Fibroblast of villous mesenchyme (primary cell): ENCODE data around the gene MACROD1. TPM values are rescaled to one million over a fixed set of nuclear protein-coding genes. Genes with fewer than 3 reads are reported as not detected.

Experiments used
- DNase-seq: peaks from one replicate; pipeline ENCODE4 v3.0.0-alpha.2; 2010; ENCODE audit warnings: low read depth
- H3K4me3 ChIP-seq: 2 replicates; pipeline ENCODE4 v1.5.1; 2011; ENCODE audit warnings: low read depth, mild to moderate bottlenecking, low read length
- CTCF ChIP-seq: IDR thresholded peaks from 2 replicates; pipeline ENCODE4 v1.5.1; 2012; ENCODE audit warnings: low read depth, mild to moderate bottlenecking, low read length; ENCODE audit not compliant: insufficient read depth
- total RNA-seq: library from RNA; depleted of rRNA; stranded (reverse); fragments of >200 nt; gene quantifications from 2 replicates; pipeline ENCODE4 v1.2.3, GENCODE V29; 2012

The MACROD1 gene
- total RNA-seq, 1 donor = 8.6 TPM

GRCh38 chr11:64009710-64010109 lies 156.2 kb downstream of the MACROD1 start:
- H3K4me3 ChIP-seq = no peak overlapping the region

DNA sequence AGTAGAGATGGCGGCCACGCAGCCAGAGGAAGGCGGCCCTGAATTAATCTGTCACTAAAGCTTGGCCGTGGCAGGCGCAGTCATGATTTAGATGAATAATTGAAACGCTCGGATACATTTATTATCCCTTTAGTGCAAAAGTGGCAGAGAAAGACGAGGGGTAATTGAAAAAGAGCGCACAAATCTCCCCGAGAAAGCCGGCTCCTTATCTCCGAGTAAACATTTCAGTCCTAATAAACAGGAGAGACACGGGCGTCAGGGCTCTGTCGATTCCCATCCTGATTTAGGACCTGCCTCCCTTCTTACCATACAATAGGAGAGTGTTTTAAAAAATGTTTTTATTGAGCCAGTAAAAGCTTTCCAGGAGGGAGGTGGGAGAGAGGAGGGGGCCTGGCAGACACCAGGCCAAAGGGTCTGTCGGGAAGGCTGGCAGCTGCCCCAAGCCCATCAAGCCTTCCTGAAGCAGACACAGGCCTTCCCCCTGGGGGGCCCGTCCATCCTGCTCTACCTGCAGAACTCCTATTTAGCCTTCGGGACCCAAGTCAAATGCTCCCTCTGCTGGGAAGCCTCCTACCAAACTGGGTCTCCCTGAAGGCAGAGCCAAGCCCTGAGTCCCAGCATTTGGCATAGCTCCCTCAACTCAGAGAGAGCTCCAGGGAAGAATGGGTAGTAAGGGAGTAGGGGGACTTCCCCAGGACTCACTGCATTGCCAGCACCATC lies 156.8 kb downstream of the MACROD1 start:
- DNase-seq = no peak
- H3K4me3 ChIP-seq = no peak overlapping the region
- no peak for TF ChIP-seq CTCF

More at GRCh38 chr11:64009710-64010109, 156.2 kb downstream of the MACROD1 start:
- DNase-seq = no peak
- TF ChIP-seq CTCF = no peak

DNA sequence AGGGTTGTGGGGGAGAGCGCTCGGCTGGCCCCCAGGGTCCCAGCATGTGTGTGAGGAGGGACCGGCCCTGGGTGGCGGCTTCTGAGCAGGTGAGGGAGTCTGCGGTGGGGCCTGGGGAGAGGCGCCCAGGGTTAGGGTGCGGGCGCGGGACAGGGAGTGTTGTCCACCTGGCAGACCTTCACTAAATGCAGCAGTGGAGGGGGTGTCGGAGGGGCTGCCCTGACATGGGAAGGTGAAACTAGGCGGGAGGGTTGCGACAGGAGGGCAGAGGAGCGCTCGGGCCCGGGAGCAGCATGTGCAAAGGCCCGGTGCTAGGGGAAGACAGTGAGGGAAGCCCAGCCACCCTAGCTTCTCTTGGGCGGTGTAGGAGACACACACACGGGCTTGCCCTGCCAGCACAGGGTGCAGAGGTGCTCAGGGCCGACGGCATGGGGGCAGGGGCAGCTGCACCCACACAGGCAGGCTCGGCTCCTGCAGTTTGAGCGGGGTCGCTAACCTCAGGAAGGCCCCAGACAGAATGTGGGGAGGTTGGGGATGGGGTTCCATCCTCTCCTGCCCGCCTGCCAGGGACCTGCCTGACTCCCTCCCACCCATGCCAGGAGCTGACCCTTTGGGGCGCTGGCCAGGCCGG lies 157.5 kb downstream of the MACROD1 start:
- TF ChIP-seq CTCF = no peak
- peak overlapping the region; percentile 40 for H3K4me3 ChIP-seq

GRCh38 chr11:64007629-64008282 lies 158.2 kb downstream of the MACROD1 start:
- peak; percentile 65 for DNase-seq
- TF ChIP-seq CTCF = peak; percentile 42
- peak overlapping the region; percentile 40 for H3K4me3 ChIP-seq

More for the DNA sequence above, 157.5 kb downstream of the MACROD1 start:
- no peak for DNase-seq

- peak overlapping the region; percentile 40 for H3K4me3 ChIP-seq
- TF ChIP-seq CTCF = no peak
- no peak for DNase-seq
Measured at GRCh38 chr11:64007160-64007628, 158.7 kb downstream of the MACROD1 start.

- DNase-seq = no peak
- no peak for TF ChIP-seq CTCF
- H3K4me3 ChIP-seq = no peak overlapping the region
Measured at GRCh38 chr11:64006398-64006797, 159.5 kb downstream of the MACROD1 start.
